WI38 (cell line): ENCODE data around the gene AMMECR1L.
"Not testable (repeated sequence)": the region's sequence is repeated elsewhere in the genome, so short reads cannot be mapped to it uniquely, and the experiment has no call there.

Experiments used
- H3K4me3 ChIP-seq: 2 replicates; pipeline ENCODE4 v1.5.1; 2011; ENCODE audit warnings: low read depth, mild to moderate bottlenecking, control low read depth, low read length
- TF ChIP-seq, protein P1 (sequence below): IDR thresholded peaks from 2 replicates; pipeline ENCODE4 v1.5.1; 2012; ENCODE audit warnings: low read depth, mild to moderate bottlenecking, control low read depth, low read length

Gene AMMECR1L

GRCh38 chr2:127911737-127912136 is 26.0 kb upstream of the AMMECR1L start:
- H3K4me3 ChIP-seq, result no peak overlapping the region
- TF ChIP-seq, protein P1, sequence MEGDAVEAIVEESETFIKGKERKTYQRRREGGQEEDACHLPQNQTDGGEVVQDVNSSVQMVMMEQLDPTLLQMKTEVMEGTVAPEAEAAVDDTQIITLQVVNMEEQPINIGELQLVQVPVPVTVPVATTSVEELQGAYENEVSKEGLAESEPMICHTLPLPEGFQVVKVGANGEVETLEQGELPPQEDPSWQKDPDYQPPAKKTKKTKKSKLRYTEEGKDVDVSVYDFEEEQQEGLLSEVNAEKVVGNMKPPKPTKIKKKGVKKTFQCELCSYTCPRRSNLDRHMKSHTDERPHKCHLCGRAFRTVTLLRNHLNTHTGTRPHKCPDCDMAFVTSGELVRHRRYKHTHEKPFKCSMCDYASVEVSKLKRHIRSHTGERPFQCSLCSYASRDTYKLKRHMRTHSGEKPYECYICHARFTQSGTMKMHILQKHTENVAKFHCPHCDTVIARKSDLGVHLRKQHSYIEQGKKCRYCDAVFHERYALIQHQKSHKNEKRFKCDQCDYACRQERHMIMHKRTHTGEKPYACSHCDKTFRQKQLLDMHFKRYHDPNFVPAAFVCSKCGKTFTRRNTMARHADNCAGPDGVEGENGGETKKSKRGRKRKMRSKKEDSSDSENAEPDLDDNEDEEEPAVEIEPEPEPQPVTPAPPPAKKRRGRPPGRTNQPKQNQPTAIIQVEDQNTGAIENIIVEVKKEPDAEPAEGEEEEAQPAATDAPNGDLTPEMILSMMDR, result no peak

DNA sequence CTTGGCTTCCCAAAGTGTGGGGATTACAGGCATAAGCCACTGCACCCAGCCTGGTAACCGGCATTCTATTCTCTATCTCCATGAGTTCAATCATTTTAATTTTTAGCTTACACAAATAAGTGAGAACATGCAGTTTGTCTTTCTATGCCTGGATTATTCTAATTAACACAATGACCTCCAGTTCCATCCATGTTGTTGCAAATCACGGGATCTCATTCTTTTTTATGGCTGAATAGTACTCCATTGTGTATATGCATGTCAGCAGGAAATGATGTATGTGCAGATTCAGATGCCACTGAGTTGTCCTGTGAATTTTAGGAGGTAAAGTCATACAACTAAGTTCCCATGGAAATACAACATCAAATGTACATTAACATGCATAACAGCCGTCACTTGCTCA is 24.7 kb upstream of the AMMECR1L start:
- no peak overlapping the region for H3K4me3 ChIP-seq
- TF ChIP-seq, protein P1, result no peak

DNA sequence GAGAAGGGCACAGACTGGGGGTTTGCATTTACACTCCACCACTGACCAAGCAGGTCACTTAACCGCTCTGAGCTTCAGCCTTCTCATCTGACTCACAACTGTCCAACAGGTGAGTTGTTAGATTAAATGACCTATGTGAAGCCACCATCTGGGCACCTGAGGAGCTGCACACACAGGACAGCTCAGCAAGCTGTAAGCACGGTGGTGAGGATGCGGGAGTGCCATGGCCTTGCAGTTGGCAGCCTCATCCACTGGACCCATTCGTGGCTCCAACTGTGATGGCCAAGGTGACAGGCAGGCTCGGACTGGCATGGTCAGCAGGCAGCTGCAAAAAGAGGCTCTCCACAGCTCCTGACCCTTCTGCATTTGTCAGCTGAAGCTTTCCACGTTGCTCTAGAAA is 23.3 kb upstream of the AMMECR1L start:
- no peak overlapping the region for H3K4me3 ChIP-seq
- TF ChIP-seq, protein P1, result no peak

DNA sequence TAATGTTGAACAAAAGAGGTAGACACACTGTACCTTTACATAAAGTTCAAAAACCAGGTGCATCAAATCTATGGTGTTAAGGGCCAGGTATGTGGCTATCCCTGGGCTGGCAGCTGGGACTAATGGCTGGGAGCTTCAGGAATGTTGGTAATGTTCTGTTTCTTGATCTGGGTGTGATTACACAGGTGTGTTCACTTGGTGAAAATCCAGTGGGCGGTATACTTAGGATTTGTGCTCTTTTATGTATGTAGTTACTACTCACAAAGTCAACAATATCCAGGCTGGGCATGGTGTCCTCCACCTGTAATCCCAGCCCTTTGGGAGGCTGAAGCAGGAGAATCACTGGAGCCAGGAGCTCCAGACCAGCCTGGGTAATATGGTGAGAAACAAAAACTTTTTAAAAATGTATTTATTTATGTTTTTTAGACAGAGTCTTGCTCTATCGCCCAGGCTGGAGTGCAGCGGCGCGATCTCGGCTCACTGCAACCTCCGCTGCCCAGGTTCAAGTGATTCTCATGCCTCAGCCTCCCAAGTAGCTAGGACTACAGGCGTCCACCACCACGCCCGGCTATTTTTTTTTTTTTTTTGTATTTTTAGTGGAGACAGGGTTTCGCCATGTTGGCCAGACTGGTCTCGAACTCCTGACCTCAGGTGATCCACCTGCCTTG is 22.1 kb upstream of the AMMECR1L start:
- H3K4me3 ChIP-seq, result not testable (repeated sequence)

- no peak overlapping the region for H3K4me3 ChIP-seq
- TF ChIP-seq, protein P1, result no peak
These were observed 20.6 kb upstream of the AMMECR1L start for GRCh38 chr2:127906206-127906926.

- TF ChIP-seq, protein P1, result no peak
- H3K4me3 ChIP-seq, result no peak overlapping the region
These were observed 15.7 kb upstream of the AMMECR1L start for GRCh38 chr2:127901339-127902056.

DNA sequence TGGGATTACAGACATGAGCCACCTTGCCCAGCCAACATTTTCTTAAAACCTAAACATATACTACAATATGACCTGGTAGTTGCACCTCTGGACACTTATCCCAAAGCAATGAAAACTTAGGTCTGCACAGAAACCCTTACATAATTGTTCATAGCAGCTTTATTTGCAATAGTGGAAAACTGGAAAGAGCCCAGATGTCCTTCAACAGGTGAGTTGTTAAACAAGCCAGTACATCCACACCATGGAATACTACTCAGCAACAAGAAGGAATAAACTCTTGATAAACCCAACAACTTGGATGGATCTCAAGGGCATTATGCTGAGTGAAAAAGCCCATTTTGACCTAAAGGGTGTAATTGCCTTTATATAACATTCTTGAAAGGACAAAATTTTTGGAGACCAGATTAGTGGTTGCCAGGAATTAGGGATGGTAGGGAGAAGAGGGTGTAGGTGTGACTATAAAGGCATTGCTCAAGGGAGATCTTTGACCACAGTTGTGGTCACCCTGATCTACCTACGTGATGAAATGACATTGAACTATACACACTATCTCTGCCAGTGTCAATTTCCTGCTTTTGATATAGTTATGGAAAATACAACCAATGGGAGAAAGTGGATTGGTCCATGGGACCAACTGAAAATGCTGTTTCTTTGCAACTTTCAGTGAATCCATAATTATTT is 11.9 kb upstream of the AMMECR1L start:
- TF ChIP-seq, protein P1, result no peak
- no peak overlapping the region for H3K4me3 ChIP-seq
